HK-2 (cell line): Measurements from ENCODE around the gene AGAP1.

Source experiments
- DNase-seq: peaks from one replicate; pipeline ENCODE4 v3.0.0-alpha.2; 2018; ENCODE audit not compliant: unreplicated experiment

AGAP1 gene

DNA sequence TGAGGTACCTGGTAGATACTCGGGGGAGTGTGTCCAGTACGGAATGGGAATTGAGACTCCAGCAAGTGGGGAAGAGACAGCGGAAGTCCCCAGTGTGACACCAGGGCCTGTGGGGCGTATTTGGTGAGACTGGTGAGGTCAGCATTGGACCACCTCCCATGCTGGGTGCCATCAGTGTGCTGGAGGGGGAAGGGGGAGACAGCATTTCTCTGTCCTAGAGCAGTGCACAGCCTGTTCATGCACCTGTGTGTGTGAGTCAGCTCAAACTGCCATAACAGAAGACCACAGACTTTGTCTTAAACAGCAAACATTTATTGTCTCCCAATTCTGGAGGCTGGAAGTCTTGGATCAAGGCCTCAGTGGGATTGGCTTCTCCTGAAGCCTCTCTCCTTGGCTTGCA lies 372.5 kb downstream of the AGAP1 start:
- DNase-seq: no peak

DNA sequence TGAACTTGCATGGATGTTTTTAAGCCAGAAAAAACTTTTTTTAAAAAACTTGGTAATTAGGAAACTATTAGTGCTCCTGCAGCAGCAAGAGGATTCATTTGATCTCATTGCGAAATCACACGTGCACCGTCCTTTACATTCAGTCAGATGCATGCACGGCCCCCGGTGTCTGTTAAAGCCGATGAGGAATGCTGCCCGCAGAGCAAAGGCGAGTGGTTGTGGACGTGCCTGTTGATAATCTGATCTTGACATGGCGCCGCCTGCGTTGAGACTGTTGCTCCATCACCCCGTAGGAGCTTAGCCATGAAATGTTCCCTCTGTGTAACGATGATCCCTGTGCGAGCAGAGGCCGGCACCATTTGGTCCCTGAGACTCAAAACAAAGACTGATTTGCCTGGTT lies 374.4 kb downstream of the AGAP1 start:
- no peak for DNase-seq

DNA sequence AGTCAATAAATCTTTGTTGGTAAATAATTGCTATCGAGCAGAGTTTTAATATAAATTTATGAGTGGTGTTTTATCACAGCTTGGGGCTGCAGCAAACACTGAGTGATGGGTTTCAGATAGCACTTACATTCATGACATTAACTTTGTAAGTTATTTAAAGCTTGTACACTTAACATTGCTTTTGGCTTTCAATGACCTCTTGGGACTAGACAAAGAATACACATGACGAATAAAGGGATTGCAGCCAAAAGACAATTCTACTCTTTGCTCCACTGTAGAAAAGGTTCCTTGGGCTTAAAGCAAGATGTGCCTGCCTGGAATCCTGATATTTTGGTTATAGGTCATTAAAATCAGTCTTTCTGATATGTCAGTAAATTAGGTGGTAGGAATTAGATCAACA lies 374.8 kb downstream of the AGAP1 start:
- no peak for DNase-seq

DNA sequence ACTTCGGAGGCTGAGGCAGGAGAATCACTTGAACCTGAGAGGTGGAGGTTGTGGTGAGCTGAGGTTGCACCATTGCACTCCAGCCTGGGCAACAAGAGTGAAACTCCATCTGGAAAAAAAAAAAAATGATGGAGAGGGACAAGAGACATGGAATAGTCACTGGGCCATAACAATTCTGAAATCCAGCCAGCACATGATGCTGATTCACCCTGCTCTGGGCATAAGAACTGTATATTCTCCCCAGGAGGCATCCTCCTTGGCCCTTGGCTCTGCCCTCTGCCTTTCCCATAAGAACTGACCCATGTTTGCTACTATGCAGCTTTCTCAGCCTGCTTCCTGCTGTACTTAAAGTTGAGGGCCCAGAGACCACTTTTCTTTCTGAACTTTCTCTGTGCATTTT lies 376.7 kb downstream of the AGAP1 start:
- DNase-seq: no peak

DNA sequence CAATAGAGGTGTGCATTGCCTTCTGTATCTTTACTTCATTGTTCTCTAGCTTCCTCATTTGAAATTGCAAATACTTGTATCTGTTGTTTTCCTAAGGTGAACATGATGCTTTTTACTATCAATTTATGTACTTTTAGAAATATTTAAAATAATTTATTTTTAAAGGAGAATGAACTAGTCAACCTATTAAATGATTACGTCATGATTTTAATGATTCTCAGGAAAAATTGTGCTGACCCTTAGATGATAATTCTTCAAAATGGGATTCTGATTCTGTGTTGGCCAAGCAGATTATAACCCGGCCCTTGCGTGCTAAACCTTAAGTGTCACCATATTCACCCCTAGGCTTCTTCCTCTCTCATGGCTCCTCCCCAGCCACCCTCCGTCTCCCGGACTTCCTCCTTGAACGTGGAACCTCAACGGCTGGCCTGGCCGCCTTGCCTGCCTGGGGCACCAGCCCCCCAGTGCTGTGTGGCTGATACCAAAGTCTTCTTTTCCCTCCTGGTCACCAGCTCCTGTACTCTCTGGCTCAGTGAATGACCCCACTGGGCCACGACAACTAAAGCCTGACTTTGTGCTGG lies 382.3 kb downstream of the AGAP1 start:
- no peak for DNase-seq

DNA sequence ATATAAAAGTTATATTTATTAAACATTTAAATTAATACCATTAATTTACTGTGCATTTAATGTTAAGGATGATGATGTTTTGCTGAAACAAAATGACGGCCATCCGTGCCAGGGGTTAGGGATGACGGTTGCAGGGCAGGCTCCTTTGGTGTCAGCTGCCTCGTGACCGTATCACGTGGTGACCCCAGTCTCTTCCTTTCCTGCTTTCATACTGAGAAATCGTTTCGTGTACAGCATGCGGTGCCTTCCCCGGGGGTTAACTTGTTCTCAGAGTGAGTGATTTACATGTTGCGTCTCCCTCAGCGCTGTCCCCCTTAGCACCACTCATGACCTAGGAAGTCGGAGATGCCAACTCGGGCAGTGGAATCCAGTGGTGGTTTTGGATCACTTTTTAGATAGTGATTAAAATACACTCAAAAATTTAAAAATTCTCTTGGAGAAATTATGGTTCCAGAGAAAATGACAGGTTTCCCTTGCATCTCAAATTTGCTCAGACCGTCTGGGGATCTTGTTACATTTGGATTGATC lies 383.5 kb downstream of the AGAP1 start:
- DNase-seq: no peak

DNA sequence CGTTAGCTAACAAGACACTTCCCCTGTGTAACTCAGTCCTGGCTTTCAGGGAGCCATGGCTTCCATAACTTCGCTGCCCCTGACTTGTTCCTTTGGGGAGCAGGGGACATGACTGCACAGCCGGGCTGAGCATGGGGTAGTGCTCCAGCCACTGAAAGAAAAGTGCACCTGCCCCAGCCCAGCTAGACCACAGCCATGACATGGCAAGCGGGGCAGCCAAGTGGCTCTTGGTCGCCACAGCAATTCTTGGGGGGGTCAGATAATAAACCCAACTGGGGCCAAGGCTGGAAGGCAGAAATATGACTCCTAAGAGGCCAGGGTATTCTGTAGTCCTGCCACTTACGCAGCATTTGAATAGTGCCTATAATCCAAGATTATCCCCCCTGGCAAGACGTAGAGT lies 385.3 kb downstream of the AGAP1 start:
- DNase-seq: no peak

DNA sequence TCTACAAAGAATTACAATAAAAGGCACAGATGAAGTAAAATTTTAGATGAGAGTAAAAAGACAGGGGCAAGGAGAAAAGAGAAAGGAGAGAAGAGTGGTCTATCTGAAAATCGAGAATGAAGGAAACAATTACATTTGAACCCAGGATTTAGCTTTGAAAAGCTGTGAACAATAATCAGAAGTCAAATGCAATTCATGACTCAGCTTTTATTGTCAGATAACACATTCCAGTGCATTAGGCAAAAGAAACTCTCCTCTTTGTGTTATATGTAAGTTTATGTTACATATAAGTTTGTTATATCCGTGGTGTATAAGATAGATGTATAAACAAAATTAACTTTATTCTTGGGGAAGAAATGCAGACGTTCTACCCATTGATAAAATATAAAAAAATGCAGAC lies 389.8 kb downstream of the AGAP1 start:
- no peak for DNase-seq

DNA sequence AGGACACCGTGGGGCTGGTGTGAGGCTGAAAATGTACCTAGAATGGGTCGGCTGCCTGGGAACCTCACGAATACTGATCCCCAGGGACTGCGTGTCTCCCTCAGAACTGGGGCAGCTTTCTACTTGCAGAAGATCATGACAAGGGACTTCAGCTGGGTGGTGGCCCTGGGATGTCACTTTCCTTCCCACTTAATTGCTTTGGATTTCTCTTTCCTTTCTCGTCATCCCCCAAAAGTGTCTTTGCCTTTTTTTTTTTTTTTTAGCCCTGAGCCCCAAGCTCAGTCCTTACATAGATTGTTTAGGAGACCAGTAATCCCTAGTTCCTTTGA lies 395.4 kb downstream of the AGAP1 start:
- DNase-seq: no peak

DNA sequence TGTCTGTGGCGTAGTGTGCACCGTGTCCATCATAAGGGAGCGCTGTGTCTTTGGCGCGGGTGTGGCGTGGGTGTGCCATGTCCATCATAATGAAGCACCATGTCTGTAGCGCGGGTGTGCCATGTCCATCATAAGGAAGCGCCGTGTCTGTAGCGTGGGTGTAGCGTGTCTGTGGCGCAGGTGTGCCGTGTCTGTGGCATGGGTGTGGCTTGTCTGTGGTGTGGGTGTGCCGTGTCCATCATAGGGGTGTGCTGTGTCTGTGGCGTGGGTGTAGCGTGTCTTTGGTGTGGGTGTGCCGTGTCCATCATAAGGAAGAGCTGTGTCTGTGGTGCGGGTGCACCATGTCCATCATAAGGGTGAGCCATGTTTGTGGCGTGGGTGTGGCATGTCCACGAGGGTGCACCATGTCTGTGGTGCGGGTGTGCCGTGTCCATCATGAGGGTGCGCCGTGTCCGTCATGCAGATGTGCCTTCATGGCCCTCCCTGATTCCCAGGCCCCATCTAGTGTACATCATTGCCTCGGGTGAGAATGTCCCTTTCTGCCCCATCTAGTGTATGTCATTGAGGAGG lies 399.4 kb downstream of the AGAP1 start:
- no peak for DNase-seq

DNA sequence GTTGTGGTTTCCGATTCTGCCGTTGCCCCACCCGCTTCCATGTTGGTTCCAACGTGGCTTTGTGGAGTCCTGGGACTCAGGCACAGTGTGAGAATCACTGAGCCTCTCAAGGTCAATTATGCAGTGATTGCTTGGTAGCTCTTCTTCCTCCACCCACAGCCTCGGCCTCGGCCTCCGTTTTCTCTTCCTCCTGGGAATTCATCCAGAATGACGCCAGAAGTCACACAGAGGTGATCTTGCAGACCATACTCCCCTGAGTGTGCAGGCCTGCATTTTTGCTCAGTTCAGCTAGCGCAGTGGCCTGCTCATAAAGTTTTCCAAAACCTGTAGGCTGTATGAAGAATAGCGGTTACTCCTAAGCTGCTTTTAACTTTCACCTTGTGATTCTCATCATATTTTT lies 401.0 kb downstream of the AGAP1 start:
- DNase-seq: no peak

DNA sequence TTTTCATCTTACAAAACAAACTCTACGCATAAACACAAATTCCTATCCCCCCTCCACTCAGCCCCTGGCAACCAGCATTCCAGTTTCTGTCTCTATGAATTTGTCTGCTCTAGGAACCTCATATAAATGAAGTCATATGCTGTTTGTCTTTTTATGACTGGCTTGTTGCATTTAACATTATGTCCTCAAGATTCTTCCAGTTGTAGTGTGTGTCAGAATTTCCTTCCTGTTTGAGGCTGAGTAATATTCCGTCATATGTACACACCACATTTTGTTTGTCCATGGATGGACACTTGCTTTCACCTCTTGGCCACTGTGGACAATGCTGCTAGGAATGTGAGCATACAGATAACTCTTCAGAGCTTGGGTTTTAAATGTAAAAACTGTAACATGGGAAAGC lies 402.2 kb downstream of the AGAP1 start:
- no peak for DNase-seq

DNA sequence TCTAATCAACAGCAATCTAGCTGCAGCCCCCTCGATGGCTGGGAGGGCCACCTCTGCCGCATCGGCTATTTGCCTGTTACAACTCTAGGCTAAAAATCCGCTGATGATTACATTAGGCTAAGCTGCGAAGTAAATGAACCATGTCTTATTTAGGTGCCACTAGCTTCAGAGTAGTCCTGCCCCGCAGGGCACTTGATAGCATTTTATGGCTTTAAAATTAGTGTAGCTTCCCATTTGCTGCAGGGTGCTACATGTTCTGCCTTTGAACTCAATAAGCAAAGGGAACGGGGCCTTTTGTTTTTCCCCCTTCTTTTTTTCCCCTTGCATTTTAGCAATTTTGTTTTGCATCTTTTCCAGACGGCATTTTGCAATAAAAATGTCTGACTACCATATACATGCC lies 404.1 kb downstream of the AGAP1 start:
- no peak for DNase-seq

DNA sequence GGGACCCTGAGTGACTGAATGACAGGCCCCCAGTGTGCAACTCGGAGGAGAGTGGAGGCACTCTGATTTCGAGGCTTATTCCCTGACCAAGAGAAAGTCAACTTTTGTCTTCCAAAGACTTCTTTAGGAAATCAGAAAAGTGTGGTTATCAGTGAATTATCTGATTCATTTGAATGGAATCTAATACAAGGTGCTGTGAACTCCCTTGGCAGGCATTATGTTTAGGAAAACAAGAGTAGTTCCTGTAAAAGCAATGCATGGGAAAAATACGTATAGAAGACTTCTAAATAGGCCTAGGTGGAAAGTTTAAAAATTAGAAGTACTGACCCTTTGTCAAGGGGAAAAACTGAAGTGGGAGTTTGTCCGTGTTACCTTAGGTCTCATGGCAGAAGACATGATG lies 404.9 kb downstream of the AGAP1 start:
- no peak for DNase-seq

DNA sequence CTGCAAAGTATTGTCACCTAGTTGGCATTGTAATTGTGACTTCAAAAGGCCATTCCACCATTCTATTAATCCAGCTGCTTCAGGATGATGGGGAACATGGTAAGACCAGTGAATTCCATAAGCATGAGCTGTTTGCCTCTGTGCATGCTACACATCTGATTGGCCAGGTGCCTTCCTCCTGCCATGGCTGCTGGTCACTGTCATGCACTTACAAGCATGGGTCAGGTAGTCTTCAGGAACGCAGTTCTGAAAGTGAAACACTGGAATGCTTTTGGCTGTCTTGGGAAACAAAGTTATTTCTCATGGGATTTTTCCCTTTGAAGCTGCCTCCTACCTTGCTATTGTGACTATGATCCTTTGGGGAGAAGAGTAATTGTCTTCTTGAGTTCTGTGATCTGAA lies 406.8 kb downstream of the AGAP1 start:
- no peak for DNase-seq

DNA sequence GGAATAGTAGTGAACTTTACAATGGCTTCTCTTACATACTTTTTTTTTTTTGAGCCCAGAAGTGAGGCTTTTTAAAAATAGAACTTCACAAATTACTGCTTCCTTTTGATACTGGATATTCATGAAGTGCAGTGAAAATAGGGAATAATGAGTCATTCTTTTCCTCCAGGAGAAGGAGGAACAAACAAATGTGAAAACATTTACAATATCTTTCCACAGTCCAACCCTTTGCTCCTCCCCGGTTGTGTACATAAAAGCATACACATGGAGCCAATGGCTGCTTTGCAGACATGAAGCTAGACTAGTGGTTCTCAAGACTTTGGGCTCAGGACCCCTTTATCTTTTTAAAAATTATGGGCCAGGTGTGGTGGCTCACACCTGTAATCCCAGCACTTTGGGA lies 407.4 kb downstream of the AGAP1 start:
- no peak for DNase-seq

DNA sequence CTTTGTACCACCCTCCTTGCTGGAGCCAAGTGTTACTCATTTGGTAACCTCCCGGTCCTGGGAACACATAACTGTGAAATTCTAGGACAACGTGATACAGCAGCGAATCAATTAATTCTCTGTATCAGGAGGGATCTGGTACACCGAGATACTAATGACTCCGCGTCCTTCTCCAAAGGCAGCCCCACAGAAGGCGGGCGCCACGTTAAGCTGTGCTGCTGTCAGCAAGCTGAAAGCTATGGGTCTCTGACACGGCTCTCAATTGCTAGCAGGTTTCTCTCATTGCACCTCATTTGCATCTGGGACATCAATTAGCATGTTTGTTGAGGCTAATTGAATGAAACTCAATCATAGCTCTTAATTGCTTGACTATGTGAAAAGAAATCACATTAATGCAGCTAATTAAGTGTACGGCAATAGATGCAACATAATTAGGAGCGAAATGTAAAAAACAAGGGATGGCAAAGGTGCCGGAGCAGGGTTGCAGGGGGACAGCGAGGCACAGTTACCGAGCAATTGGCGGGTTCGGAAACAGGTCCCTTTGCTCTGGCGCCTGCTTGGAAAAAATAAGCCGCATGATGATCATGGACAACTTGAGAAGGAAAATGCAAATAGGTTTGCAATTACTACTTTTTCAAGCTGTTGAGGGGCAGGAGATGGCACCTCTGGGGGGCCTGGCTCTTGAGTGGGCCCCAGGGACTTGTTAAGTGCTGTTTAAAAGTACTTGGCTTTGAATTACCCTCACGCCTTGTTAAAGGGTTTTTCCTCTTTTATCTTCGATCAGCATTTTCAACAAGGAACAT lies 410.1 kb downstream of the AGAP1 start:
- DNase-seq: no peak

DNA sequence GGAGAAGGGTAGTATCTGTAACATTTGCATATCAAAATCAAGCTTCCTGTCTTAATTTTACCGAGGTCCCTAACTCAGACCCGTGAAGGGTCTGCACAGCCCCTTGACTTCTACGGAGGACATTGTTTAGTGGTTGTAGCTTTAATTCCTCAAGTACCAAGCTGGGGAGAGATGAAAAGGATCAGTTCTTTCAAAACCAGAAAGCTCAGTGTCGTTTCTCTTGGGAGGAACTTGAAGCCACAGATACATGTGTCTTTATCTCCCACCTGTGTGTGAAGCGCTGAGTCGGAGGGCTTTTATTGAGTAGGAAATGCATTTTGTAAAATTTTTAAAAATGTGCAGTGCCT lies 410.7 kb downstream of the AGAP1 start:
- DNase-seq: no peak

DNA sequence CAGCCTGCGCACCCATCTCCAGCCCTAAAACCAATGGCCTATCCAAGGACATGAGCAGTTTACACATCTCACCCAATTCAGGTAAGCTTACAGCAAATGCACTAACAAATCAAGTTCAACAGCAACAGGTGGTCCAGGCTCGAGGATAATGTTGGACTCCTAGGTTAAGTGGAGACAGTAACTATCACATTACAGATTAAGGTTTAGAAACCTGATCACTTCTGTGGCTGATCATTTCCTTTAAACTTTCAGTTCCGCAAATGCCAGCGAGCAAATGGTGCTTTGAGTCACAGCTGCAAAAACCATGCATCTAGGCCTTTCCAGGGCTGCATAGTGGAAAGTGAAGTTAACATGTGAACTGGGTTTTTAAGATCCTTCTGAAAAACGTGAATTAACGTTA lies 415.0 kb downstream of the AGAP1 start:
- DNase-seq: no peak

DNA sequence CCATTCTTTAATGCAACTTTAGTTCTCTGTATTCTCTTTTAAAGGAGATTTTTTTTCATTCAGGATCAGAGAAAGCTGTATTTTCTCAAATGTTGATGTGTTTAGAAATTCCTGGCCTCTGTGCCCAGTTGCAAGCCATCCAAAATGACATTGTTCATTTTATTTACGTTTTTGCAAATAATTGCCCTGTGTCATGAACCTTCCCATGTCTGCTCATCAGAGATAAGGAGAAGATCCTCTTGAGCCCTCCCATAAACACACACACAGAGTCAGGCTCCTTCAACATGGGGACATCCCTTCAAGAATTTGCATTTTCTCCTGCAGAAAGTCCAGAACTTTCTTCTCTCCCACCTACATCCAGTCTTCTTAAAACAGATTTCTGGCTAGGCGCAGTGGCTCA lies 415.5 kb downstream of the AGAP1 start:
- DNase-seq: no peak

DNA sequence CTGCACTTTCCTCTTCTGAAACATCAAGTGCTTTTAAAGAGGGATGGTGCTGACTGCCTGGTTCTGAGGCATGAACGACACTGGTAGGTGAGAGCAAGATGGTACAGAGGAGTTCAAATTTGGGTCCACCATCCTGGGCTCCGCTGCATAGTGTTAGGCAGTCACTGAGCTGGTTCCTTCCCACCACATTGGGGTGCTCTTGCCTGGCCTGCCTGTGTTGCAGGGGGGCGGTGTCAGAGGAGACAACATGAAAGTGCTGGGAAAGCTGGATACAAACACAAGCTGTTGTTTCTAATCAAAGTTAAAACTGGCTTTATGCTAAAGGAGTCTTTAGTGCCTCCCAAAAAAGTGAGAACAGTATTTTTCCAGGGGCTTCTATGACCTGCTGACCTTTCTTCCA lies 416.2 kb downstream of the AGAP1 start:
- DNase-seq: no peak

DNA sequence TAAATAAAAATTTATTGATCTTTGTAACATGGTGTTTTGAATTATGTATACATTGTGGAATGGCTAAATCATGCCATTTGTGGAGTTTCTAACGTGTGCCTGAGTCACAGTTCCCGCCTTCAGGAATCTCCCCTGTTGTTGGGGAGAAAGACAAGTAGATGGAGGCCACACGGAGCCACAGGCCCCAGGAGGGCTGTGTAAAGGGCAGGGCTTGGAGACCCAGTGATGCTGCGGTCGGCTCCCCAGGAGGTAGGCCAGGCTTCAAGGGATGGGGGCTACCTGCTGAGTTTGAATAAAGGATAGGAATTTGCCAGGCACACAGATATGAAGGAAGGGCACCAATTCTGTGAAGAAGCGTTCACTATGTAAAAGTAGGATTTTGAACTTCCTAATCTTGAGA lies 417.3 kb downstream of the AGAP1 start:
- DNase-seq: no peak

DNA sequence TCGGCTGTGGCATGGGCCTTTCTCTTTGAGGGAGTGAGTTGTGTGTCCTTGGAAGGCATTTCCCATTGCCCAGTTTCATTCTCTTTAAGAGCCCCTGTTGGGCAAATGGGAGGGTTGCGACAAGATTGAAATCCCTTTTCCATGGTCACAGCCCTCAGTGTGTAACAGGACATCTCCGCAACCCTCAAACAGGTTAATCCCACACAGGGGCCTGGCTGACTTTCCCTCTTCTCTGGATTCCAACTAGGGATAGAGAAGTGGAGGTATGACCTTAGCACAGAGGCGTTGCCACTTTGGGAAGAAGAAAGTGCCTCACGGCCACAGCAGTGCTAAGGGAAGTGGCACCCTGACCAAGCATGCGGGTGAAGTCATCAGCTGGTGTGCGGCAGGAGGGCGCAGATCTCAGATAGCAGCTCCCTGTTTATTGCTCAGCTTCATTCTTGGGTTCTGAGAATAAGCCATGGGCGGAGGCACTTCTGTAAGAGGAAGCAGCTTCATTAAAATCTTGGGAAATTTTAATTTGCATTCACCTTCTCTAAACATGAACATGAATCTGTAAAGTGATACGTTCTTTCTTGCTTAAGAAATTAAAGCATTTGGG lies 417.9 kb downstream of the AGAP1 start:
- no peak for DNase-seq
